ENCODE data around the gene ITIH4. TPM values are rescaled to one million over a fixed set of nuclear protein-coding genes. Genes with fewer than 3 reads are reported as not detected.
A peak's percentile ranks its signal among the peaks of the same experiment; 100 is the strongest.

ITIH4 gene
- total and polyA plus RNA-seq, 7 donors, result 1.3 to 90.8 (median 29.2) TPM

DNA sequence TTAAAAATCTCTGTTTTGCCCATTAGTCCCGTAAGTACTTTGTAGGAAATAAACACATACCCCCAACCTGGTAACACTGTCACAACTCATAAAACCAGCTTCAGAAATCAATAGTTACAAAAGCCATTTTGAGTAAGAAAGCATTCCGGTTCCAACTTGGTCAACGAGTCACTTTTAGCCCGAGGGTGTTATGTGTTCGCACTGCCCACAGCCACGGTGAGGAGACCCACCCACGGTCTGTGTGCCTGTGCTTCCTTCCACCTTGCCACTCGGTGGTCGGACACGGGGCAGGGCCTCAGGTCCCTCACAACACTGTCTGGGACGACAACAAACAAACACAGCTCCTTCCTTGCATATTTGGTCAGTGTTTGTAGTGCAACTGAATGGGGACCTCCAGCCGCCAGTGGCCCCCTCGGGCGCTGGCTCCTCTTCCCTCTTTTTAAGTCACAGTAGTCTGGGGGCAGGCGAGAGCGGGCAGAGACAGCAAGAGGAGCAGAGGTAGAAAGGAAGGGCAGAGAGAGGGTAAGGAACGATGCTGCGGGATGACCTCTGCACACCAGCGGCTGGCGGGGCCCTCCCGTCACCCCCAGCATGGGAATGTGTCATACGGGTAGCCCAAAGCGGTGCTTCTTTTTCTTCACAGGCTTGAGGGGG, 9.5 kb upstream of the ITIH4 start:
- 64 to 90% (median 76%) methylated on average over 23 of the region's 23 CpGs for WGBS, 3 donors
- peak overlapping the region; percentile 56 for H3K4me3 ChIP-seq
- H3K36me3 ChIP-seq (ENCODE audit: insufficient read depth in 1 of 2, low read depth in 1 of 2), result peaks cover 0 to 14% of the 10 kb centered on the region in 2 donors
- ATAC-seq (no peak), DNase-seq (peak in 1 of 2 donors; percentile 35)
- intact Hi-C loops (cut with DNase I), result no loop called here
- peaks cover 92% of the 10 kb centered on the region for H3K4me1 ChIP-seq
- H3K27ac ChIP-seq, result peak overlapping the region; percentile 97
- H3K9me3 ChIP-seq, result no peaks in the 10 kb centered on the region
- TF ChIP-seq, protein P1, sequence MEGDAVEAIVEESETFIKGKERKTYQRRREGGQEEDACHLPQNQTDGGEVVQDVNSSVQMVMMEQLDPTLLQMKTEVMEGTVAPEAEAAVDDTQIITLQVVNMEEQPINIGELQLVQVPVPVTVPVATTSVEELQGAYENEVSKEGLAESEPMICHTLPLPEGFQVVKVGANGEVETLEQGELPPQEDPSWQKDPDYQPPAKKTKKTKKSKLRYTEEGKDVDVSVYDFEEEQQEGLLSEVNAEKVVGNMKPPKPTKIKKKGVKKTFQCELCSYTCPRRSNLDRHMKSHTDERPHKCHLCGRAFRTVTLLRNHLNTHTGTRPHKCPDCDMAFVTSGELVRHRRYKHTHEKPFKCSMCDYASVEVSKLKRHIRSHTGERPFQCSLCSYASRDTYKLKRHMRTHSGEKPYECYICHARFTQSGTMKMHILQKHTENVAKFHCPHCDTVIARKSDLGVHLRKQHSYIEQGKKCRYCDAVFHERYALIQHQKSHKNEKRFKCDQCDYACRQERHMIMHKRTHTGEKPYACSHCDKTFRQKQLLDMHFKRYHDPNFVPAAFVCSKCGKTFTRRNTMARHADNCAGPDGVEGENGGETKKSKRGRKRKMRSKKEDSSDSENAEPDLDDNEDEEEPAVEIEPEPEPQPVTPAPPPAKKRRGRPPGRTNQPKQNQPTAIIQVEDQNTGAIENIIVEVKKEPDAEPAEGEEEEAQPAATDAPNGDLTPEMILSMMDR (IDR thresholded peaks at IDR 0.05), result no peak
- H3K27me3 ChIP-seq (ENCODE audit: insufficient read depth in 3 of 3, low read length in 2 of 3), result no peaks in the 10 kb centered on the region

DNA sequence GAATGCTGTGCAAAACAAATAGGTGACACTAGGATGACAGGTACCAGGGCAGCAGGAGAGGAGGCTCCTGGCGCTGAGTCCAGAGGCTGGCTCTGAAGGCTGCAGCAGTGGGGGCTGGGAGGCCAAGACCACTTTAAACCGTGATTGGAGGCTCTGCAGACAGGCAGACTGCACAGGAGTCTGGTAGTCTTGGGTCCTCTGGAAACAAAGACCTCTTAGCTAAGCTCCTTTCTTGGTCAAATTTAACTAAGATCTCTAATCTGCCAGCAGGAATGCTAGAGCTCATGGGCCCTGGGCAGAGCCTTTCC, 8.8 kb upstream of the ITIH4 start:
- H3K4me1 ChIP-seq, result peaks cover 86% of the 10 kb centered on the region
- H3K9me3 ChIP-seq, result no peaks in the 10 kb centered on the region
- intact Hi-C loops (cut with DNase I), result no loop called here
- peaks cover 0 to 14% of the 10 kb centered on the region in 2 donors for H3K36me3 ChIP-seq (ENCODE audit: insufficient read depth in 1 of 2, low read depth in 1 of 2)
- DNase-seq (peak in 1 of 2 donors; percentile 24), ATAC-seq (no peak)
- TF ChIP-seq, protein P1 (IDR thresholded peaks at IDR 0.05), result no peak
- H3K4me3 ChIP-seq, result no peak overlapping the region
- WGBS, 3 donors, result 62 to 86% (median 76%) methylated on average over 2 of the region's 2 CpGs
- peak overlapping the region; percentile 97 for H3K27ac ChIP-seq
- no peaks in the 10 kb centered on the region for H3K27me3 ChIP-seq (ENCODE audit: insufficient read depth in 3 of 3, low read length in 2 of 3)

DNA sequence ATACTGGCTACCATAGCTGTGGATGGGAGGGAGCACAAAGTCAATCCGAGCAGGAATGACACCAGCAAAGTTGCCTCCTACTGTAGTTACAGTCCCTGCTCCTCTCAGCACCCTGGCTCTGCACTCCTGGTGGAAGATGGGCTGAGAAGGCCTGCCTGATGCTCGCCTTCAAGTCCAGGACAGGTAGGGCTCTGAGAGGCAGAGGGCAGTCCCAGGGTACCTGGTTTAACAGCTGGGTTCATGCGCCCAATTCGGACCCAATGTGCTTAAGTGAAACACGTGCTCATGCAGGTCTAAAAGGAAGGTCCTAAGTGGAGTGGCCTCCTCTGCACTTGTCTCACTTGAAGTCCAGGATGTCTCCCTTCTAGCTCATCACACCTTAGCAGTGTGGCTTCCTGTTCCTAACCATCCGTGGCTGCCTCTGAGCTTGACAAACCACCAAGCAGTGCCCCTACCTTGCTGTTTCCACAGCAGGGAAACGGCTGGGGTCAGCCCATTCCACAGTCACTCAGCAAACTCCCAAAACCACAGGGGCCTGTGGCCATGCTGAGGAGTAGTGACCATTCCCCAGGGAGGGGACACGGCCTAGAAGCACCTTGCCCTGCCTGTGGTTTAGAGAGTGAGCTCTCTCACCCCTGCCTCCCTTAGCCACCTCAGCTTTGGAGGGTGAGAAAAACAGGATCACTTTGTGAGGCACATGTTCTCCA, 8.2 kb upstream of the ITIH4 start:
- TF ChIP-seq, protein P1 (IDR thresholded peaks at IDR 0.05), result no peak
- Histone ChIP-seq H3K9me3 (no peaks in the 10 kb centered on the region), H3K36me3 (ENCODE audit: insufficient read depth in 1 of 2, low read depth in 1 of 2) (peaks cover 0 to 14% of the 10 kb centered on the region in 2 donors), H3K27ac (peak overlapping the region; percentile 97), H3K4me3 (no peak overlapping the region), H3K27me3 (ENCODE audit: insufficient read depth in 3 of 3, low read length in 2 of 3) (no peaks in the 10 kb centered on the region), H3K4me1 (peaks cover 86% of the 10 kb centered on the region)
- intact Hi-C loops (cut with DNase I), result no loop called here
- ATAC-seq (no peak), DNase-seq (peak in 1 of 2 donors; percentile 13)
- 75 to 96% (median 79%) methylated on average over 8 of the region's 8 CpGs for WGBS, 3 donors

DNA sequence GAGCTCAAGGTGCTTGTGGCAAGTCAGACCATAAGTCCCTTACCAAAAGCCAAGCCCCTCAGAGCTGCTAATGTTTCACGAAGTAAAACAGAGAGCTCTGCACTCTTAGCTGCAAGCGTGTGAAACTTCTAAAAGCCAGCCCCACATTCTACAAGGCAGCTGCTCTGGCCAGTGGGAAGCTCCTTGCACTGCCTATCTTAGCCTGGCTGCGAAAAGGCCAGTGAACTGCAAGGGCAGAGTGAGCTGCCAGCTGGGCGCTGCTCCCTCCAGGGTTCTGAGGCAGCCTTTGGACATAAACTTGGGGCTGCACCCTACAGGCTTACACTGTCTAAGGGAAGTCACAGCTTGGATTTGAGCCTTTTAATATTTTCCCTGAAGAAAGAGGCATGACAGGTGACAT, 6.5 kb upstream of the ITIH4 start:
- peaks cover 84% of the 10 kb centered on the region for H3K4me1 ChIP-seq
- peak overlapping the region; percentile 75 for H3K4me3 ChIP-seq
- DNase-seq (peak in 1 of 2 donors; percentile 72), ATAC-seq (peak in 3 of 4 donors; percentile 27 to 32 (median 30))
- no peaks in the 10 kb centered on the region for H3K27me3 ChIP-seq (ENCODE audit: insufficient read depth in 3 of 3, low read length in 2 of 3)
- WGBS, 3 donors, result 26 to 31% (median 31%) methylated on average over 4 of the region's 4 CpGs
- H3K27ac ChIP-seq, result peak overlapping the region; percentile 97
- H3K36me3 ChIP-seq (ENCODE audit: insufficient read depth in 1 of 2, low read depth in 1 of 2), result peaks cover 0 to 22% of the 10 kb centered on the region in 2 donors
- TF ChIP-seq, protein P1 (IDR thresholded peaks at IDR 0.05), result no peak
- H3K9me3 ChIP-seq, result no peaks in the 10 kb centered on the region
- intact Hi-C loops (cut with DNase I), result no loop called here
